Retinal pigment epithelial cell (primary cell): ENCODE results near the gene PPT2.

Experiments used
- DNase-seq: peaks from one replicate; pipeline ENCODE4 v3.0.0-alpha.2; 2010; ENCODE audit warnings: low read depth
- H3K4me3 ChIP-seq: 2 replicates; pipeline ENCODE4 v1.5.1; 2011; ENCODE audit warnings: mild to moderate bottlenecking, low read length, control low read depth, moderate library complexity
- TF ChIP-seq, protein P1 (sequence below): conservative IDR thresholded peaks from 2 replicates; pipeline ENCODE4 v1.5.1; 2011; ENCODE audit warnings: low read depth, low read length, control low read depth, inconsistent platforms

PPT2 gene

DNA sequence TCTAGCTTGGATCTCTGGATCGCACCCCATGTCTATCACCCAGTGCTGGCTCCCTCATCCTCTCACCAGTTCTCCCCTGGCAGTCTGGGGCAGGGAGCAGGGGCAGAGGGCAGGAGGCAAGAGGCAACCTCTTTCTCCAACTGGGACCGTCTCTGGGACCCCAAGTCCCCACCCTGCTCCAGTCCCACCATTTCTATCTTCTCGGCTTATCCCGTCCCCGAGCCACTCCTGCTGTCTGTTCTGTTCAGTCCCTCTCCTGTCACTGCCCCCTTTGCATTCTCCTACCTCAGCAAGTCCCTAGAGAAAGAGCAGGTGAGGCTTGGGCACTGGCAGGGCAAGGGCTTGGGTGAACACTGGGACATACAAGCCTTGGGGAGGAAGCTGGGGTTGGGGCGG is 44.2 kb upstream of the PPT2 start:
- H3K4me3 ChIP-seq, result no peak overlapping the region
- TF ChIP-seq, protein P1, sequence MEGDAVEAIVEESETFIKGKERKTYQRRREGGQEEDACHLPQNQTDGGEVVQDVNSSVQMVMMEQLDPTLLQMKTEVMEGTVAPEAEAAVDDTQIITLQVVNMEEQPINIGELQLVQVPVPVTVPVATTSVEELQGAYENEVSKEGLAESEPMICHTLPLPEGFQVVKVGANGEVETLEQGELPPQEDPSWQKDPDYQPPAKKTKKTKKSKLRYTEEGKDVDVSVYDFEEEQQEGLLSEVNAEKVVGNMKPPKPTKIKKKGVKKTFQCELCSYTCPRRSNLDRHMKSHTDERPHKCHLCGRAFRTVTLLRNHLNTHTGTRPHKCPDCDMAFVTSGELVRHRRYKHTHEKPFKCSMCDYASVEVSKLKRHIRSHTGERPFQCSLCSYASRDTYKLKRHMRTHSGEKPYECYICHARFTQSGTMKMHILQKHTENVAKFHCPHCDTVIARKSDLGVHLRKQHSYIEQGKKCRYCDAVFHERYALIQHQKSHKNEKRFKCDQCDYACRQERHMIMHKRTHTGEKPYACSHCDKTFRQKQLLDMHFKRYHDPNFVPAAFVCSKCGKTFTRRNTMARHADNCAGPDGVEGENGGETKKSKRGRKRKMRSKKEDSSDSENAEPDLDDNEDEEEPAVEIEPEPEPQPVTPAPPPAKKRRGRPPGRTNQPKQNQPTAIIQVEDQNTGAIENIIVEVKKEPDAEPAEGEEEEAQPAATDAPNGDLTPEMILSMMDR, result no peak
- no peak for DNase-seq

GRCh38 chr6:32110632-32111031 is 43.3 kb upstream of the PPT2 start:
- TF ChIP-seq, protein P1, result no peak
- no peak overlapping the region for H3K4me3 ChIP-seq
- DNase-seq, result no peak

DNA sequence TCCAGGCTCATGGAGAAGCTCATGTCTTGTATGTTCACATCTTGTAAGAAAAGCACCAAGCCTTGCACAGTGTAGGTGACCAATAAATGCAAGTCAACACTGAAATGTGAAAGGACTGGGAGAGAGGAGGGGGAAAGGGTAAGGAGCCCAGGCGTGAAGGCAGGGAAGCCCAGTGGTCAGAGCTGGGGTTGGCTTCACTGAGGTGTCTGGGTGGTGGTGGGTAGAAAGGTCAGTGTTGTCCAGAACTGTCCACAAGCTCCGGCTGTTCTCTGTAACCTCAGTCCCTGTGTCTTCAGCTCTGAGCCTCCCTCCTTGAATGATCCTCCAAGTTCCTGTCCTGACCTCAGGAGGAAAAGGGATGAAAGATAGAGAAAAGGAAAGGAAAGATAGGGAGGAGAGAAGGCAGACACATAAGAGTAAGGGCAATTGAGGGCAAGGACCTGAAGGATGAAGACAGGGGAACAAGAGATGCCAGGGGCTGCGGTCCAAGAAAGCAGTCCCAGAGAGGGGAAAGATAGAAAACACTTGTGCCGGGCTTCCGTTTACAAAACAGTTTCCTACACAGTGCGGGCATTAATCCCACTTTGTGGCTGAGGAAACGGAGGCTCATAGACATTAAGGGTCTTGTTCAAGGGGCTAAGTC is 42.4 kb upstream of the PPT2 start:
- H3K4me3 ChIP-seq, result no peak overlapping the region
- TF ChIP-seq, protein P1, result no peak
- no peak for DNase-seq

DNA sequence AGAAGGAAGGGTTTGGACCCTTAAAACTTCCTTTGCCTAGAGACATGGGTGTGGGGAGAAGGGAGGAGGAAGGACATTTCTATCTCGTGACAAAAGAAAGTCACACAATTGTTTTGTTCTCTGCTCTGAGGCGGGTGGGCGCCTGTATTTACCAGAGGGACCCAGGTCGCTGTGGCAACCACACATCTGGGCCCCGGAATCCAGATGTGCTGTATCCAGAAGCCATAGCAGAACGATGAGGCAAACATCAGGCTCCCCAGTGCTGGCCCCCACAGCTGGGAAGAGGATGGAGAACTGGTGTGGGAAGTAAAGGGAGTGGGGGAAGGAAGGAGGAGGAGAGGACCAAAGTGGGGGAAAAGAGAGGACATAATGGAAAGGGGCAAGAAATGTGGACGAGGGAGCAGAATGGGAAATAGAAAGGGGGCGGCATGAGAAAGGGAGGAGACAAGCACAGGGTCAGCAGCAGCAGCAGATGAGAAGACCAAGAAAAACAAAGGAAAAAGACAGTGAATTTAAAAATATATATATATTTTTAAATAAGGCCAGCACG is 41.4 kb upstream of the PPT2 start:
- no peak overlapping the region for H3K4me3 ChIP-seq
- TF ChIP-seq, protein P1, result no peak
- no peak for DNase-seq

DNA sequence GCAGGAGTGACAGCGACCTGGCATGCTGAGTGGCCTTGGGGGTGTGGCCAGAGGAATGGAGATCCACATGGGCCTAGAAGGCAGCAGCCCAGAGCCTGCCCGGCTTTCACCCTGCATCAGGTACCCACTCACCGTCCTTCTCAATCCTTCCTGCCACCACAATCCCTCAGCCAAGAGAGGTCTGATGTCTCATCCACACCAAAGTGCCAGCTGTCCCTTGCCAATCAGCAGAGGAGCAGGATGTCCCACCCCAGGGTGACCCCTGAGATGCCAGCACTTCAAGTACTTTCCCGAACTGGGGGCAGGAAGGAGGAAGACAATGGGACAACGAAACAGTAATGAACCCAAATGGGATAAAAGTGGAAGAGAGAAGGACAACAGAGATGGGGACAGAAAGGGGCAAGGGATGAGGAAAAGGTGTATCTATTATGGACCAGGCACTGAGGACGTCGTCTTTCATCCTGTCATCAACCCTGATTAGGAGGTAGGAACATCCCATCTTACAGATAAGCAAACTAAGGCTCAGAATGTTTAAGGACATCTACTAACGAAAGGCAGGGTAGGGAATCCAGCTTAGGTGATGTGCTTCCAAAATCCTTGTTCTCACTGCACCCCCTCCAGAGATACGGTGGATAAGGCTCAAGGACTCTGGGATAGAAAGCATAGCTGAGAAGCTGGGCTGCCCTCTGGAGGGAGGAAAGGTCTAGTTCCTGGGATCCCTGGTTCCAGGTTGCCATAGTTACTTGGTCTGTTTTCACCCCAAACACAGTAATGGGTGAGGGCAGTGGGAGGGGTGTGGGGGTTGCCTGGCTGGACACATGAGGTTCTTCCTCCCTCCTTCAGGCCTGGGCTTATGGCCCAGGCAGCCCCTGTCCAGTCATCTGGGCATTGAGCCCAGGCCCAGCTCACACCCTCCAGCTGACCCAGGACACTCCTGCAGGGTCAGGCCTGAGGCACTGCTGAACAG is 40.3 kb upstream of the PPT2 start:
- peak; percentile 48 for DNase-seq
- no peak overlapping the region for H3K4me3 ChIP-seq
- TF ChIP-seq, protein P1, result peak; percentile 47

- no peak overlapping the region for H3K4me3 ChIP-seq
- DNase-seq, result no peak
- TF ChIP-seq, protein P1, result no peak
Observed at GRCh38 chr6:32114796-32115195, 39.1 kb upstream of the PPT2 start.
